ENCODE measurements around the gene TMEM125.

- TF ChIP-seq POLR2A (IDR thresholded peaks at IDR 0.05), result peak in 1 of 2 donors; percentile 57
- no peak for TF ChIP-seq CTCF (IDR thresholded peaks at IDR 0.05)
Observed at GRCh38 chr1:43300378-43301094, 30.8 kb downstream of the TMEM125 start, which contains the start of gene TIE1.

All from heart left ventricle (tissue), 13 donors.